ENCODE results near the gene GTSF1L. TPM values are rescaled to one million over a fixed set of nuclear protein-coding genes. Genes with fewer than 3 reads are reported as not detected.

GTSF1L gene
- total and polyA plus RNA-seq, 2 of the 4 experiments (the other 2 are of a cell fraction): not detected

- BruUV-seq (replicated peaks): no TSS peak
- H4K8ac ChIP-seq (ENCODE audit: low read depth in 2 of 2, low read length in 2 of 2): no peak overlapping the region
- no peak overlapping the region for H3K9ac ChIP-seq (ENCODE audit: low read depth, low read length)
- WGBS, 2 experiments (ENCODE audit: extremely low coverage in 2 of 2, insufficient read length in 1 of 2): no CpG with 5 or more reads among the region's 4 CpGs
- no peak overlapping the region for H2AFZ ChIP-seq (replicated peaks; ENCODE audit: low read length, poor library complexity)
- H3K18ac ChIP-seq (ENCODE audit: low read depth, low read length): no peak overlapping the region
- in situ Hi-C loops (cut with MboI; ENCODE audit: low sequenced_read_pairs) (no loop called here), dilution Hi-C loops (cut with HindIII; ENCODE audit: low sequenced_read_pairs, unreplicated experiment) (no loop called here), intact Hi-C loops (cut with micrococcal nuclease) (no loop called here)
- H2BK20ac ChIP-seq (ENCODE audit: low read depth, low read length): no peak overlapping the region
- DNase-seq (no peak), ATAC-seq (ENCODE audit: low read depth) (no peak)
- H3K4me1 ChIP-seq (ENCODE audit: control insufficient read depth, insufficient read depth, low read length): no peaks in the 10 kb centered on the region
- H3K4ac ChIP-seq (ENCODE audit: low read depth, low read length): no peak overlapping the region
- no peak overlapping the region for H2AK5ac ChIP-seq (ENCODE audit: low read depth, low read length)
- H2AK9ac ChIP-seq (replicated peaks; ENCODE audit: low read depth, low read length, poor library complexity): no peak overlapping the region
- H3K79me1 ChIP-seq (ENCODE audit: low read depth in 1 of 2, low read length in 2 of 2): no peaks in the 10 kb centered on the region
- no peaks in the 10 kb centered on the region for H3K9me3 ChIP-seq (ENCODE audit: control insufficient read depth, insufficient read depth, low read length)
- H4K5ac ChIP-seq (ENCODE audit: low read depth, low read length): no peak overlapping the region
- H3K36me3 ChIP-seq (ENCODE audit: control insufficient read depth, insufficient read depth, low read length): peaks cover 2% of the 10 kb centered on the region; the same call in 1 of the 2 replicates
- H3K27ac ChIP-seq (ENCODE audit: insufficient read depth, low read length): no peak overlapping the region
- no peak overlapping the region for H2BK120ac ChIP-seq (ENCODE audit: low read depth, low read length)
- no peak overlapping the region for H3K56ac ChIP-seq (ENCODE audit: extremely low read depth, insufficient read depth, low read length)
- H2BK15ac ChIP-seq (ENCODE audit: low read depth, low read length): no peak overlapping the region
- H4K91ac ChIP-seq (ENCODE audit: insufficient read depth, low read depth, low read length): no peak overlapping the region
- ChIA-PET CTCF (no interaction called here), POLR2A (ENCODE audit: unreplicated experiment) (no interaction called here)
- H3K14ac ChIP-seq (replicated peaks; ENCODE audit: low read depth, low read length): no peak overlapping the region
- no peaks in the 10 kb centered on the region for H3K27me3 ChIP-seq (ENCODE audit: control insufficient read depth, insufficient read depth, low read length)
- H3K4me3 ChIP-seq (ENCODE audit: insufficient read depth, low read depth, low read length): no peak overlapping the region
- no peaks in the 10 kb centered on the region for H3K9me1 ChIP-seq (ENCODE audit: insufficient read depth, low read length)
- H3K23ac ChIP-seq (ENCODE audit: low read depth, low read length): no peak overlapping the region
- no peaks in the 10 kb centered on the region; the same call in 1 of the 2 replicates for H4K20me1 ChIP-seq (ENCODE audit: insufficient read depth, low read length)
- H2BK5ac ChIP-seq (ENCODE audit: low read depth, low read length, poor library complexity, severe bottlenecking): no peak overlapping the region
- TF ChIP-seq USF2 (IDR thresholded peaks at IDR 0.05; ENCODE audit: low read depth, low read length): no peak
- TF ChIP-seq RCOR1 (IDR thresholded peaks at IDR 0.05; ENCODE audit: insufficient replicate concordance, low read length): no peak
- TF ChIP-seq ELK1 (IDR thresholded peaks at IDR 0.05; ENCODE audit: borderline replicate concordance, low read depth, low read length): no peak
- no peak for TF ChIP-seq MAZ (IDR thresholded peaks at IDR 0.05; ENCODE audit: borderline replicate concordance, low read depth, low read length)
- no peak for TF ChIP-seq MXI1 (IDR thresholded peaks at IDR 0.05; ENCODE audit: borderline replicate concordance, low read depth, low read length)
- no peak for TF ChIP-seq POLR2A (IDR thresholded peaks at IDR 0.05; ENCODE audit: low read depth, low read length)
- TF ChIP-seq RAD21 (IDR thresholded peaks at IDR 0.05; ENCODE audit: low read length): no peak
- no peak for TF ChIP-seq MAFK (IDR thresholded peaks at IDR 0.05; ENCODE audit: low read depth, low read length)
- TF ChIP-seq RFX5 (IDR thresholded peaks at IDR 0.05; ENCODE audit: low read depth, low read length): no peak
- TF ChIP-seq NFE2L2 (IDR thresholded peaks at IDR 0.05; ENCODE audit: low read depth, low read length): no peak
- no peak overlapping the region for H3K4me2 ChIP-seq (ENCODE audit: low read depth, low read length)
These were observed 37.6 kb downstream of the GTSF1L start for GRCh38 chr20:43689165-43689564.

Data from IMR-90 (cell line).